ENCODE data around the gene SPOUT1. TPM values are rescaled to one million over a fixed set of nuclear protein-coding genes. Genes with fewer than 3 reads are reported as not detected.
"Not testable (repeated sequence)": the region's sequence is repeated elsewhere in the genome, so short reads cannot be mapped to it uniquely, and the experiment has no call there.

Gene SPOUT1
- total and polyA plus RNA-seq, 2 of the 13 experiments (the other 11 are each of a cell fraction or from before 2014, with no cell fraction given), result 39.0 to 45.8 TPM

DNA sequence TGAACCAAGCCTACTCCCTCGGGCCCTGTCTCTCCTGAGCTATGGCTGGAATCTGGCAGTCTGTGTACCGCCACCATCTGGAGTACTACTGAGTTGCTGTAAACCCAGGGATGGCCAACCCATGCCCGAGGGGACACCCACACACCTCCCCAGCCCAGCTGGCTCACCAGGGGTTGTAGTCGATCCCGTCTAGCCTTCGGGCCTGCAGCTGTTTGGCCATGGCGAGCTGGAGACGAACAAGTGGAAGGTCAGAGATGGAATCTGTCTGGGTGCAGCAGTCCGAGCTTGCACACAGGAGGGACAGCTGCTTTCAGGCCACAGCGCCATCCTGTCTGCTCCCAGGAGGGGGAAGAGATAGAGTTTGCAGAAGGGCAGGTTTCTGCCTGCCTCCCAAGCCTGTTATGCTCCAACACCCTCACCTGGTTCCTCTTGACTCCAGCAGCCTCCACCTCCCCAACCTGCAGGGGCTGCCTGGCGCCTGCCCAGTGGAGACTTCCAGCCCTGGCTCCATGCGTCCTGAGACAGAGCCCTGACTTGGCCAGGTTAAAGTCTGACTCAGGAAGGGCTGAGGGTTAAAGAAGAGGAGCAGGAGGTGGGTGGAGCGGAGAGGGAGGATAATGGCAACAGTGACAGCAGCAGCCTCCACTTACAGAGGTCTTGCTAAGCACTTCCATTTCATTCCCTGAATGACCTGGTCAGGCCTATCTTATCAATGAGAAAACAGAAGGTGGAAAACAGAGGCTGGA, 15.8 kb upstream of the SPOUT1 start (continued):
- TF ChIP-seq ZNF557 (CRISPR knock-in tag; IDR thresholded peaks at IDR 0.05) (no peak), TFDP1 (CRISPR knock-in tag; IDR thresholded peaks at IDR 0.05; ENCODE audit: borderline replicate concordance) (no peak), NFIC (IDR thresholded peaks at IDR 0.05; ENCODE audit: low read length) (no peak), AGO2 (optimal IDR thresholded peaks at IDR 0.05; ENCODE audit: low read depth, low read length) (no peak), POLR2G (IDR thresholded peaks at IDR 0.05; ENCODE audit: low read depth, low read length) (no peak), TOPORS (CRISPR knock-in tag; IDR thresholded peaks at IDR 0.05) (no peak), ZMAT3 (CRISPR knock-in tag; conservative IDR thresholded peaks at IDR 0.05) (no peak), TEAD3 (CRISPR knock-in tag; optimal IDR thresholded peaks at IDR 0.05; ENCODE audit: borderline replicate concordance) (no peak)

DNA sequence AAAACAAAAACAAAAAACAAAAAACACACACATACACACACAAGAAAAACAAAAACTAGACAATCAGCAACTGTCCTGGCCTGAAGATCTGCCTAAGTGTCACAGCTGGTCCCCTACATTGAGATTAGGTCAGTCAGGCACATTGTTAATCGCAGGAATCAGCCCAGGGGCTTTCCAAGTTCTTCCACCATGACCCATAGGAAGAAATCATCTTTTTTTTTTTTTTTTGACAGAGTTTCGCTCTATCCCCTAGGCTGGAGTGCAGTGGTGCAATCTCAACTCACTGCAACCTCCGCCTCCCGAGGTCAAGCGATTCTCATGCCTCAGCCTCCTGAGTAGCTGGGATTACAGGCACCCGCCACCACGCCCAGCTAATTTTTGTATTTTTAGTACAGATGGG, 13.6 kb upstream of the SPOUT1 start:
- Histone ChIP-seq H3K79me2 (ENCODE audit: insufficient read depth, low read length) (peaks cover 14% of the 10 kb centered on the region), H3K4me1 (ENCODE audit: insufficient read depth, low read length) (peaks cover 81% of the 10 kb centered on the region), H4K20me1 (ENCODE audit: insufficient read depth, low read length) (peaks cover 10% of the 10 kb centered on the region; the same call in 1 of the 2 replicates), H3K36me3 (replicated peaks in 1 of 2; ENCODE audit: control insufficient read depth in 1 of 2, insufficient read depth in 2 of 2, low read length in 2 of 2) (peaks cover 2 to 13% of the 10 kb centered on the region in 2 experiments)
- FAIRE-seq; H3K27ac ChIP-seq (ENCODE audit: extremely low read length, insufficient read depth, low read length); CTCF ChIA-PET (ENCODE audit: low intra/inter-chr PET ratio, low total read pairs); intact Hi-C loops (cut with micrococcal nuclease; ENCODE audit: unreplicated experiment); H2AFZ ChIP-seq (ENCODE audit: low read length); H3K9ac ChIP-seq (ENCODE audit: insufficient read depth, low read depth, low read length); ATAC-seq; in situ Hi-C loops (cut with HindIII; ENCODE audit: extremely low pct_ligation_motif_present, low pct_unique_long_range_greater_than_20kb); H3K9me3 ChIP-seq (ENCODE audit: low read length); BruUV-seq (replicated peaks); H3K4me3 ChIP-seq (replicated peaks in 1 of 3; ENCODE audit: insufficient read depth in 1 of 3, low read depth in 2 of 3, low read length in 3 of 3); H3K27me3 ChIP-seq (ENCODE audit: control insufficient read depth in 1 of 2, insufficient read depth in 2 of 2, low read length in 2 of 2); H3K4me2 ChIP-seq (ENCODE audit: low read depth, low read length); DNase-seq (ENCODE audit: low spot score): not testable (repeated sequence)
- POLR2A ChIA-PET, result interaction anchor here (1.6 kb wide), 1 partner anchor 14 kb away, joined by 5 read pairs; the partner anchor contains the start of gene SPOUT1
- 98% methylated on average over 7 of the region's 7 CpGs for WGBS (ENCODE audit: low lambda C conversion rate)
